ENCODE results near the gene TRIM65. TPM values are rescaled to one million over a fixed set of nuclear protein-coding genes. Genes with fewer than 3 reads are reported as not detected.
A peak's percentile ranks its signal among the peaks of the same experiment; 100 is the strongest.

TRIM65 gene
- total and polyA plus RNA-seq, 2 experiments from 2014 or later = 13.8 to 54.0 TPM

DNA sequence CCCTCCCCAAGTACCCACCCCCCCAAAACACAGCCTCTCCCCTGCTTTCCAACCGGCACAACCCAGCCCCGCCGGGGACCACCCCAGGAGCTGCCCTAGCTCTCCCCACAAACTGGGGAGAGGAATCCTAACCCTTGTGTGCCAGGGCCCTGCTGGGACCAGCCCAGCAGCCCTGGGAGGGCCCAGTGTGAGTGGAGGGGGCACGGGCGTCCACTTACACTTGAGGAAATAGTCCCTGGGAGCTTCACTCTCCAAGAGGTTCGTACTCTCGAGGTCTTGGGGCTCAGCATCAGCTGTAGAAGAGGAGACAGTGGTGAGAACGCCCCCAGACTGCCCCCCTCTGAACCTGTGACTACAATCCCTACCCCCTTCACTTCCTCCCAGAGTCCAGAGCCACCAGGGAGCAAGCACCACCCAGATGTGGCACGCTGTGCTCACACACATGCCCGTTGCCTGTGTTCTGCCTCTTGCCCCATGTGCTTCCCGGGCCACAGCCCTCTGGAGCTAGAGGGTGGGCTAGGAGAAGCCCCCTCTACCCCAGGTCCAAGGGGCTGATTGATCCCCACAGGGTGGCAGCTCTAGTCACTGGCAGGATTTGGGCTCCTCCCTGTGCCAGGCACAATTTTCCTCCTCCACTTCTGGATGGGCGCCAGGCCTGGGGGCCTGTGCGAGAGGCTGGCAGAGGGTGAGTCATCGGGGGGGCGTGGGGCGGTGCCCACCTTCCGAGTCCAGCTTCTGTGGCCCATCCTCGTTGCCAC is 21.4 kb downstream of the TRIM65 start:
- Mint-ChIP-seq H3K27me3 (ENCODE audit: insufficient read depth, low read depth, poor library complexity) (peaks cover 39% of the 10 kb centered on the region), H3K36me3 (ENCODE audit: low read depth) (no peaks in the 10 kb centered on the region; the same call in 2 of the 3 replicates), H3K4me1 (peaks cover 22% of the 10 kb centered on the region), H3K27ac (no peak overlapping the region), H3K9me3 (no peaks in the 10 kb centered on the region), H3K4me3 (no peak overlapping the region)
- H3K79me2 ChIP-seq (replicated peaks; ENCODE audit: insufficient read depth) = no peaks in the 10 kb centered on the region
- DNase-seq (ENCODE audit: low spot score) (no peak), ATAC-seq (no peak)
- peaks cover 37% of the 10 kb centered on the region for H3K27me3 ChIP-seq (ENCODE audit: insufficient read depth)
- H3K4me3 ChIP-seq = no peak overlapping the region
- H3K4me1 ChIP-seq (ENCODE audit: insufficient read depth) = peaks cover 16% of the 10 kb centered on the region; the same call in 1 of the 2 replicates
- no peak for TF ChIP-seq EZH2 (IDR thresholded peaks at IDR 0.05; ENCODE audit: low read depth, unreplicated experiment)
- TF ChIP-seq, protein P1, sequence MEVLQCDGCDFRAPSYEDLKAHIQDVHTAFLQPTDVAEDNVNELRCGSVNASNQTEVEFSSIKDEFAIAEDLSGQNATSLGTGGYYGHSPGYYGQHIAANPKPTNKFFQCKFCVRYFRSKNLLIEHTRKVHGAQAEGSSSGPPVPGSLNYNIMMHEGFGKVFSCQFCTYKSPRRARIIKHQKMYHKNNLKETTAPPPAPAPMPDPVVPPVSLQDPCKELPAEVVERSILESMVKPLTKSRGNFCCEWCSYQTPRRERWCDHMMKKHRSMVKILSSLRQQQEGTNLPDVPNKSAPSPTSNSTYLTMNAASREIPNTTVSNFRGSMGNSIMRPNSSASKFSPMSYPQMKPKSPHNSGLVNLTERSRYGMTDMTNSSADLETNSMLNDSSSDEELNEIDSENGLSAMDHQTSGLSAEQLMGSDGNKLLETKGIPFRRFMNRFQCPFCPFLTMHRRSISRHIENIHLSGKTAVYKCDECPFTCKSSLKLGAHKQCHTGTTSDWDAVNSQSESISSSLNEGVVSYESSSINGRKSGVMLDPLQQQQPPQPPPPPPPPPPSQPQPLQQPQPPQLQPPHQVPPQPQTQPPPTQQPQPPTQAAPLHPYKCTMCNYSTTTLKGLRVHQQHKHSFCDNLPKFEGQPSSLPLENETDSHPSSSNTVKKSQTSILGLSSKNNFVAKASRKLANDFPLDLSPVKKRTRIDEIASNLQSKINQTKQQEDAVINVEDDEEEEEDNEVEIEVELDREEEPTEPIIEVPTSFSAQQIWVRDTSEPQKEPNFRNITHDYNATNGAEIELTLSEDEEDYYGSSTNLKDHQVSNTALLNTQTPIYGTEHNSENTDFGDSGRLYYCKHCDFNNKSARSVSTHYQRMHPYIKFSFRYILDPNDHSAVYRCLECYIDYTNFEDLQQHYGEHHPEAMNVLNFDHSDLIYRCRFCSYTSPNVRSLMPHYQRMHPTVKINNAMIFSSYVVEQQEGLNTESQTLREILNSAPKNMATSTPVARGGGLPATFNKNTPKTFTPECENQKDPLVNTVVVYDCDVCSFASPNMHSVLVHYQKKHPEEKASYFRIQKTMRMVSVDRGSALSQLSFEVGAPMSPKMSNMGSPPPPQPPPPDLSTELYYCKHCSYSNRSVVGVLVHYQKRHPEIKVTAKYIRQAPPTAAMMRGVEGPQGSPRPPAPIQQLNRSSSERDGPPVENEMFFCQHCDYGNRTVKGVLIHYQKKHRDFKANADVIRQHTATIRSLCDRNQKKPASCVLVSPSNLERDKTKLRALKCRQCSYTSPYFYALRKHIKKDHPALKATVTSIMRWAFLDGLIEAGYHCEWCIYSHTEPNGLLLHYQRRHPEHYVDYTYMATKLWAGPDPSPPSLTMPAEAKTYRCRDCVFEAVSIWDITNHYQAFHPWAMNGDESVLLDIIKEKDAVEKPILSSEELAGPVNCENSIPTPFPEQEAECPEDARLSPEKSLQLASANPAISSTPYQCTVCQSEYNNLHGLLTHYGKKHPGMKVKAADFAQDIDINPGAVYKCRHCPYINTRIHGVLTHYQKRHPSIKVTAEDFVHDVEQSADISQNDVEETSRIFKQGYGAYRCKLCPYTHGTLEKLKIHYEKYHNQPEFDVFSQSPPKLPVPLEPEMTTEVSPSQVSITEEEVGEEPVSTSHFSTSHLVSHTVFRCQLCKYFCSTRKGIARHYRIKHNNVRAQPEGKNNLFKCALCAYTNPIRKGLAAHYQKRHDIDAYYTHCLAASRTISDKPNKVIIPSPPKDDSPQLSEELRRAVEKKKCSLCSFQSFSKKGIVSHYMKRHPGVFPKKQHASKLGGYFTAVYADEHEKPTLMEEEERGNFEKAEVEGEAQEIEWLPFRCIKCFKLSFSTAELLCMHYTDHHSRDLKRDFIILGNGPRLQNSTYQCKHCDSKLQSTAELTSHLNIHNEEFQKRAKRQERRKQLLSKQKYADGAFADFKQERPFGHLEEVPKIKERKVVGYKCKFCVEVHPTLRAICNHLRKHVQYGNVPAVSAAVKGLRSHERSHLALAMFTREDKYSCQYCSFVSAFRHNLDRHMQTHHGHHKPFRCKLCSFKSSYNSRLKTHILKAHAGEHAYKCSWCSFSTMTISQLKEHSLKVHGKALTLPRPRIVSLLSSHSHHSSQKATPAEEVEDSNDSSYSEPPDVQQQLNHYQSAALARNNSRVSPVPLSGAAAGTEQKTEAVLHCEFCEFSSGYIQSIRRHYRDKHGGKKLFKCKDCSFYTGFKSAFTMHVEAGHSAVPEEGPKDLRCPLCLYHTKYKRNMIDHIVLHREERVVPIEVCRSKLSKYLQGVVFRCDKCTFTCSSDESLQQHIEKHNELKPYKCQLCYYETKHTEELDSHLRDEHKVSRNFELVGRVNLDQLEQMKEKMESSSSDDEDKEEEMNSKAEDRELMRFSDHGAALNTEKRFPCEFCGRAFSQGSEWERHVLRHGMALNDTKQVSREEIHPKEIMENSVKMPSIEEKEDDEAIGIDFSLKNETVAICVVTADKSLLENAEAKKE (CRISPR knock-in tag; IDR thresholded peaks at IDR 0.05) = no peak
- TF ChIP-seq EZH2phosphoT487 (IDR thresholded peaks at IDR 0.05; ENCODE audit: unreplicated experiment) = no peak
- no peak for TF ChIP-seq ZNF114 (CRISPR knock-in tag; IDR thresholded peaks at IDR 0.05)
- TF ChIP-seq CREB1 (CRISPR knock-in tag; IDR thresholded peaks at IDR 0.05; ENCODE audit: low read depth) = no peak
- TF ChIP-seq, protein P2, sequence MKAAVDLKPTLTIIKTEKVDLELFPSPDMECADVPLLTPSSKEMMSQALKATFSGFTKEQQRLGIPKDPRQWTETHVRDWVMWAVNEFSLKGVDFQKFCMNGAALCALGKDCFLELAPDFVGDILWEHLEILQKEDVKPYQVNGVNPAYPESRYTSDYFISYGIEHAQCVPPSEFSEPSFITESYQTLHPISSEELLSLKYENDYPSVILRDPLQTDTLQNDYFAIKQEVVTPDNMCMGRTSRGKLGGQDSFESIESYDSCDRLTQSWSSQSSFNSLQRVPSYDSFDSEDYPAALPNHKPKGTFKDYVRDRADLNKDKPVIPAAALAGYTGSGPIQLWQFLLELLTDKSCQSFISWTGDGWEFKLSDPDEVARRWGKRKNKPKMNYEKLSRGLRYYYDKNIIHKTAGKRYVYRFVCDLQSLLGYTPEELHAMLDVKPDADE (IDR thresholded peaks at IDR 0.05) = no peak
- no peak for TF ChIP-seq NANOG (IDR thresholded peaks at IDR 0.05; ENCODE audit: borderline replicate concordance)
- no peak for TF ChIP-seq STAT1 (IDR thresholded peaks at IDR 0.05; ENCODE audit: unreplicated experiment)
- no peak for TF ChIP-seq POLR2AphosphoS5 (IDR thresholded peaks at IDR 0.05; ENCODE audit: low read depth)
- no peak for TF ChIP-seq JUNB (IDR thresholded peaks at IDR 0.05; ENCODE audit: unreplicated experiment)
- H2AFZ ChIP-seq = no peak overlapping the region
- no peaks in the 10 kb centered on the region for H4K20me1 ChIP-seq (replicated peaks; ENCODE audit: insufficient read depth)
- no peaks in the 10 kb centered on the region for H3K9me2 ChIP-seq (ENCODE audit: insufficient read depth)
- peak overlapping the region; percentile 97; the same call in 1 of the 2 replicates for H3K4me2 ChIP-seq
- H3K27ac ChIP-seq (ENCODE audit: low read depth) = no peak overlapping the region
- peaks cover 29% of the 10 kb centered on the region for H3F3A ChIP-seq (replicated peaks; ENCODE audit: low read depth)
- no peaks in the 10 kb centered on the region for H3K36me3 ChIP-seq (ENCODE audit: insufficient read depth)
